K562 (cell line): Measurements from ENCODE around the gene SLC25A42. TPM values are rescaled to one million over a fixed set of nuclear protein-coding genes. Genes with fewer than 3 reads are reported as not detected.

ENCODE experiments used
- ATAC-seq: fragments of 200-7000 bp; cut with Tn5 transposase; 3 replicates; pipeline ENCODE4 v1.9.1; 2020; ENCODE audit warnings: moderate library complexity
- BruUV-seq: library from RNA; stranded (reverse); fragments of 400-500 nt; replicated peaks from 2 replicates; lab custom pipeline; 2021; lab: Mats Ljungman, UMichigan
- CTCF ChIA-PET: fragments of 300-600 bp; formaldehyde crosslinking; extraction: SDS; loops from one replicate; lab custom pipeline; 2021; ENCODE audit warnings: low intra/inter-chr PET ratio; lab: Yijun Ruan, JAX
- POLR2A ChIA-PET: fragments of 300-600, 350-650 bp; sonication (Branson Sonifier 250); formaldehyde crosslinking; extraction: SDS; loops from one replicate; lab custom pipeline; 2021; ENCODE audit warnings: antibody characterized with exemption, inconsistent platforms; lab: Yijun Ruan, JAX
- DNase-seq, 4 experiments: peaks; one replicate each; pipeline versions ENCODE4 v3.0.0 to v3.0.0-alpha.2; 2011 to 2018; ENCODE audit warnings: low spot score in 3 of 4, mixed read lengths in 3 of 4; ENCODE audit errors: extremely low read depth in 1 of 4
- FAIRE-seq: peaks from 2 replicates; lab custom pipeline; 2011; peaks lifted over from hg19 to GRCh38; lab: Jason Lieb, UNC
- H2AFZ ChIP-seq: 2 replicates; pipeline ENCODE4 v1.6.0; 2011; ENCODE audit warnings: low read depth, low read length, control low read depth, inconsistent platforms
- H3K27ac ChIP-seq: fragments of 200-600 bp; 3 replicates; pipeline ENCODE4 v1.8.0; 2011; ENCODE audit warnings: low read depth, mild to moderate bottlenecking, control low read depth, inconsistent platforms, low read length, moderate library complexity, mixed read lengths; ENCODE audit errors: extremely low read depth
- H3K27me3 ChIP-seq, 2 experiments: fragments of 300-600 bp in 1 of 2; 2 replicates in 1 of 2; 3 replicates in 1 of 2; pipeline versions ENCODE4 v1.6.0 to v1.8.0; 2011; ENCODE audit warnings: inconsistent platforms in 2 of 2, low read length in 2 of 2, mild to moderate bottlenecking in 1 of 2, mixed read lengths in 1 of 2, moderate library complexity in 1 of 2; ENCODE audit not compliant: control insufficient read depth in 2 of 2, insufficient read depth in 2 of 2
- H3K36me3 ChIP-seq: fragments of 300-600 bp; 3 replicates; pipeline ENCODE4 v1.8.0; 2011; ENCODE audit warnings: mild to moderate bottlenecking, low read length, inconsistent platforms; ENCODE audit not compliant: control insufficient read depth, insufficient read depth
- H3K4me1 ChIP-seq, 2 experiments: fragments of 200-600 bp in 1 of 2; replicated peaks in 1 of 2; 2 replicates in 1 of 2; 3 replicates in 1 of 2; pipeline versions ENCODE4 v1.5.1 to v1.8.0; 2011; ENCODE audit warnings: inconsistent platforms in 2 of 2, low read length in 2 of 2, mild to moderate bottlenecking in 1 of 2, mixed read lengths in 1 of 2, moderate library complexity in 1 of 2; ENCODE audit not compliant: control insufficient read depth in 2 of 2, insufficient read depth in 2 of 2
- H3K4me2 ChIP-seq: 2 replicates; pipeline ENCODE4 v1.6.1; 2011; ENCODE audit warnings: low read length, control low read depth, inconsistent platforms, mixed read lengths; ENCODE audit not compliant: insufficient read depth
- H3K4me3 ChIP-seq: fragments of 200-600 bp; sonication (generic), shearing (Covaris generic); 2 replicates; pipeline ENCODE4 v1.5.1; 2016; ENCODE audit warnings: control low read depth, inconsistent platforms
- H3K79me2 ChIP-seq: fragments of 200-600 bp; 3 replicates; pipeline ENCODE4 v1.8.0; 2011; ENCODE audit warnings: low read length, inconsistent platforms; ENCODE audit not compliant: control insufficient read depth, insufficient read depth
- H3K9ac ChIP-seq, 2 experiments: 2 replicates each; pipeline versions ENCODE4 v1.6.0 to v1.6.1; 2011; ENCODE audit warnings: low read depth in 2 of 2, low read length in 2 of 2, control low read depth in 1 of 2, inconsistent platforms in 1 of 2, mild to moderate bottlenecking in 1 of 2, mixed read lengths in 1 of 2; ENCODE audit not compliant: insufficient read depth in 1 of 2
- H3K9me1 ChIP-seq: one replicate; pipeline ENCODE4 v1.6.0; 2011; ENCODE audit warnings: inconsistent platforms, mild to moderate bottlenecking, low read length, moderate library complexity; ENCODE audit not compliant: control insufficient read depth, insufficient read depth
- H3K9me3 ChIP-seq: replicated peaks from 2 replicates; pipeline ENCODE4 v1.5.1; 2011; ENCODE audit warnings: low read depth, low read length, inconsistent platforms; ENCODE audit not compliant: control insufficient read depth, insufficient read depth
- H4K20me1 ChIP-seq: replicated peaks from 2 replicates; pipeline ENCODE4 v1.6.1; 2011; ENCODE audit warnings: low read length, inconsistent platforms, mixed read lengths; ENCODE audit not compliant: control insufficient read depth, insufficient read depth
- ATF6 ChIP-seq: sonication (generic); formaldehyde crosslinking; IDR thresholded peaks from 2 replicates; pipeline ENCODE4 v1.4.0; 2020; ENCODE audit warnings: mild to moderate bottlenecking, missing genetic modification reagents
- CREBBP ChIP-seq: IDR thresholded peaks from one replicate; pipeline ENCODE4 v1.6.1; 2012; ENCODE audit warnings: low read depth, mild to moderate bottlenecking, control low read depth, inconsistent platforms, low read length
- CTCFL ChIP-seq: IDR thresholded peaks from 2 replicates; pipeline ENCODE4 v1.6.1; 2011; ENCODE audit warnings: borderline replicate concordance, low read depth, mild to moderate bottlenecking, moderate library complexity, low read length; ENCODE audit not compliant: insufficient read depth, poor library complexity, severe bottlenecking
- E2F8 ChIP-seq: fragments of 450-650 bp; IDR thresholded peaks from 2 replicates; pipeline ENCODE4 v1.7.1; 2018; ENCODE audit warnings: mild to moderate bottlenecking, low read depth; ENCODE audit not compliant: partially characterized antibody
- ELF2 ChIP-seq: fragments of 250-450 bp; sonication (Bioruptor Pico); IDR thresholded peaks from 2 replicates; pipeline ENCODE4 v1.5.0; 2021; ENCODE audit warnings: mild to moderate bottlenecking
- HMBOX1 ChIP-seq: sonication (generic); IDR thresholded peaks from 2 replicates; pipeline ENCODE4 v1.6.1; 2016
- L3MBTL2 ChIP-seq: fragments of 450-650 bp; IDR thresholded peaks from 2 replicates; pipeline ENCODE4 v1.6.1; 2016; ENCODE audit warnings: mild to moderate bottlenecking, moderate library complexity
- MEF2D ChIP-seq: conservative IDR thresholded peaks from 2 replicates; pipeline ENCODE4 v1.6.1; 2016; ENCODE audit warnings: low read depth, missing genetic modification characterization, missing compliant biosample characterization
- PTBP1 ChIP-seq: fragments of 200-400 bp; formaldehyde crosslinking; IDR thresholded peaks from 2 replicates; pipeline ENCODE4 v1.6.1; 2017; ENCODE audit warnings: low read depth, low read length
- RUNX1 ChIP-seq: sonication (generic); IDR thresholded peaks from 2 replicates; pipeline ENCODE4 v1.6.1; 2016; ENCODE audit warnings: antibody characterized with exemption, low read depth
- SIN3B ChIP-seq: fragments of 450-650 bp; IDR thresholded peaks from 2 replicates; pipeline ENCODE4 v1.6.1; 2017; ENCODE audit warnings: low read depth, mild to moderate bottlenecking, moderate library complexity
- ZNF134 ChIP-seq: fragments of 250-450 bp; sonication (Bioruptor Pico); conservative IDR thresholded peaks from 2 replicates; pipeline ENCODE4 v1.4.0; 2020
- ZNF274 ChIP-seq: IDR thresholded peaks from 2 replicates; pipeline ENCODE4 v1.6.1; 2011; ENCODE audit warnings: low read depth, mild to moderate bottlenecking, low read length, moderate library complexity, borderline replicate concordance
- ZNF316 ChIP-seq: fragments of 450-650 bp; IDR thresholded peaks from 2 replicates; pipeline ENCODE4 v1.6.1; 2016
- ZNF551 ChIP-seq: fragments of 250-450 bp; sonication (Bioruptor Pico); IDR thresholded peaks from 2 replicates; pipeline ENCODE4 v1.5.0; 2021; ENCODE audit warnings: mild to moderate bottlenecking, moderate library complexity
- ZNF699 ChIP-seq: fragments of 250-450 bp; sonication (Bioruptor Pico); IDR thresholded peaks from 2 replicates; pipeline ENCODE4 v1.8.0; 2021; ENCODE audit warnings: mild to moderate bottlenecking, moderate library complexity; ENCODE audit not compliant: insufficient replicate concordance
- ZNF778 ChIP-seq: fragments of 450-650 bp; formaldehyde crosslinking; IDR thresholded peaks from 2 replicates; pipeline ENCODE4 v1.4.0; 2020; ENCODE audit warnings: mild to moderate bottlenecking, moderate library complexity
- WGBS: fragments of 100-300 bp; shearing (Covaris generic); methylation state at CpG from one replicate; pipeline ENCODE4 v1.1.6; 2016; ENCODE audit warnings: low coverage, mixed read lengths; ENCODE audit not compliant: insufficient coverage; ENCODE audit errors: missing lambda C conversion rate; 5-methylcytosine and 5-hydroxymethylcytosine counted together
- in situ Hi-C: fragments of 300-500 bp; cut with MboI; formaldehyde crosslinking; loops from 4 replicates; pipeline ENCODE4 v1.15.0; 2018; ENCODE audit warnings: inconsistent platforms, mixed read lengths
- intact Hi-C: fragments of 100-400 bp; cut with micrococcal nuclease; formaldehyde crosslinking; loops from 2 replicates; pipeline ENCODE4 v1.14.2; 2022
- polyA plus RNA-seq, 8 experiments: library from polyadenylated mRNA; depleted of rRNA in 4 of 8; stranded (reverse) in 5 of 8; unstranded in 3 of 8; fragments of >200 nt; fragmentation: Nextera tagmentation in 2 of 8; fragmentation: Illumina TruSeq in 1 of 8; extraction: Ambion mirVana in 2 of 8; extraction: Trizol in 1 of 8; gene quantifications; 2 replicates each; pipeline versions ENCODE4 v1.2.1 to v1.2.3, GENCODE V29; 2011 to 2014; ENCODE audit warnings: inconsistent platforms in 1 of 8, missing spikeins in 1 of 8
- total RNA-seq, 7 experiments: library from RNA; depleted of rRNA in 6 of 7; stranded (reverse); fragments of >200 nt in 6 of 7; fragmentation: Illumina TruSeq in 2 of 7; extraction: Trizol in 2 of 7; gene quantifications; 2 replicates each; pipeline versions ENCODE4 v1.2.1 to v1.2.3, GENCODE V29; 2011 to 2021; ENCODE audit warnings: low replicate concordance in 1 of 7

SLC25A42 gene
- total and polyA plus RNA-seq, 9 of the 15 experiments (the other 6 are each of a cell fraction or from before 2014, with no cell fraction given) = 0.59 to 32.2 (median 14.1) TPM

- H3K4me1 ChIP-seq = peaks cover 4 to 30% of the 10 kb centered on the region in 2 experiments; a peak in 3 of 5 replicates
- H3K9me3 ChIP-seq = 0 out of 2 replicates have a peak, but pooled peaks cover 4% of the 10 kb centered on the region
- H3K4me3 ChIP-seq = peak overlapping the region; percentile 98
- H4K20me1 ChIP-seq = no peaks in the 10 kb centered on the region; the same call in 1 of the 2 replicates
- peaks cover 63% of the 10 kb centered on the region for H3K36me3 ChIP-seq
- no peaks in the 10 kb centered on the region for H3K9me1 ChIP-seq
- peak overlapping the region; percentile 88 for H3K4me2 ChIP-seq
- ATAC-seq (peak; percentile 25), DNase-seq (no peak), FAIRE-seq (no peak)
- 0% methylated on average over 3 of the region's 32 CpGs for WGBS
- ChIA-PET POLR2A (no interaction called here), CTCF (no interaction called here)
- peak overlapping the region; percentile 95 to 99 for H3K9ac ChIP-seq
- intact Hi-C loops (loop anchor here (2.0 kb wide), 1 partner anchor 72 kb away; no protein-coding TSS in a partner anchor), in situ Hi-C loops (no loop called here)
- BruUV-seq = no TSS peak
- peaks cover 88% of the 10 kb centered on the region for H3K79me2 ChIP-seq
- peak overlapping the region; percentile 100; the same call in 1 of the 2 replicates for H2AFZ ChIP-seq
- peak overlapping the region; percentile 99 for H3K27ac ChIP-seq
- H3K27me3 ChIP-seq = no peaks in the 10 kb centered on the region
- TF ChIP-seq ELF2 (CRISPR knock-in tag) (no peak), ZNF699 (CRISPR knock-in tag) (no peak), ZNF316 (no peak), HMBOX1 (no peak), L3MBTL2 (no peak), RUNX1 (no peak), ATF6 (no peak), E2F8 (no peak), SIN3B (0 out of 2 replicates have a peak, but pooled peaks have one; percentile 39), ZNF778 (CRISPR knock-in tag) (no peak), CTCFL (no peak), PTBP1 (no peak), ZNF551 (CRISPR knock-in tag) (no peak), MEF2D (no peak), CREBBP (no peak), ZNF134 (CRISPR knock-in tag) (no peak), ZNF274 (no peak)
Measured at GRCh38 chr19:19033176-19033425, 30.7 kb upstream of the SLC25A42 start.
